Measurements from ENCODE around the gene COG5. TPM values are rescaled to one million over a fixed set of nuclear protein-coding genes. Genes with fewer than 3 reads are reported as not detected.

Gene COG5
- total RNA-seq, 1 experiment from 2014 or later = 20.2 TPM

GRCh38 chr7:107267138-107267537 is 296.6 kb downstream of the COG5 start:
- H3K4me1 ChIP-seq (ENCODE audit: insufficient read depth, low read length) = no peaks in the 10 kb centered on the region
- H3K4ac ChIP-seq (ENCODE audit: low read depth, low read length) = no peak overlapping the region
- no peaks in the 10 kb centered on the region for H3K79me1 ChIP-seq (ENCODE audit: insufficient read depth, low read depth, low read length, poor library complexity, severe bottlenecking)
- no peak for DNase-seq
- H3K36me3 Mint-ChIP-seq (ENCODE audit: insufficient read depth in 1 of 3, low read depth in 3 of 3) = peaks cover 0 to 11% (median 0%) of the 10 kb centered on the region in 3 experiments; a peak in 3 of 7 replicates
- no peak overlapping the region for H3K27ac ChIP-seq (ENCODE audit: insufficient read length, low read depth, low read length)
- TF ChIP-seq CTCF (conservative IDR thresholded peaks at IDR 0.05) = no peak
- H3K9ac ChIP-seq (ENCODE audit: extremely low read depth, insufficient read length, low read length) = no peak overlapping the region
- H3K27me3 ChIP-seq (ENCODE audit: insufficient read depth, low read length) = no peaks in the 10 kb centered on the region
- H3K79me2 ChIP-seq (ENCODE audit: insufficient read depth, low read length) = no peaks in the 10 kb centered on the region
- H3K4me2 ChIP-seq (ENCODE audit: insufficient read depth, insufficient read length, low read length) = no peak overlapping the region
- no peaks in the 10 kb centered on the region for H3K4me1 Mint-ChIP-seq
- no peak overlapping the region for H3K56ac ChIP-seq (ENCODE audit: insufficient read length, low read depth, low read length)
- no peaks in the 10 kb centered on the region for H3K9me3 ChIP-seq (ENCODE audit: control insufficient read depth, low read depth, low read length)
- H2AFZ ChIP-seq (ENCODE audit: low read length) = no peak overlapping the region
- H3K18ac ChIP-seq (ENCODE audit: insufficient read length, low read depth, low read length) = no peak overlapping the region
- no peak overlapping the region for H2AK5ac ChIP-seq (ENCODE audit: insufficient read length, low read length)
- no CpG with 5 or more reads among the region's 1 CpG for WGBS (ENCODE audit: extremely low coverage, insufficient read length, low lambda C conversion rate)
- no peak overlapping the region for H2BK20ac ChIP-seq (ENCODE audit: low read depth, low read length, poor library complexity, severe bottlenecking)
- H2BK5ac ChIP-seq (ENCODE audit: insufficient read length, low read length) = no peak overlapping the region
- no peak overlapping the region; a peak in 1 of 7 replicates for H3K27ac Mint-ChIP-seq
- H4K8ac ChIP-seq (replicated peaks; ENCODE audit: insufficient read length, low read depth, low read length) = no peak overlapping the region
- H4K20me1 ChIP-seq (ENCODE audit: control insufficient read depth, insufficient read depth, insufficient read length) = no peaks in the 10 kb centered on the region
- H3K27me3 Mint-ChIP-seq (ENCODE audit: low read depth) = no peaks in the 10 kb centered on the region
- no peak overlapping the region for H4K91ac ChIP-seq (ENCODE audit: insufficient read length, low read depth, low read length)
- no peak overlapping the region for H3T11ph ChIP-seq (ENCODE audit: low read length)
- no peak overlapping the region for H3K14ac ChIP-seq (ENCODE audit: insufficient read depth, low read length)
- H2BK120ac ChIP-seq (ENCODE audit: low read depth, low read length, poor library complexity, severe bottlenecking) = no peak overlapping the region
- no peak overlapping the region for H2BK15ac ChIP-seq (ENCODE audit: low read depth, low read length)
- no peaks in the 10 kb centered on the region for H3K9me3 Mint-ChIP-seq
- H4K5ac ChIP-seq (ENCODE audit: insufficient read length, low read depth, low read length) = no peak overlapping the region
- no peak overlapping the region for H3K23ac ChIP-seq (ENCODE audit: insufficient read length, low read depth, low read length)
- no peaks in the 10 kb centered on the region for H3K23me2 ChIP-seq (ENCODE audit: insufficient read length, low read depth, low read length, poor library complexity, severe bottlenecking)
- no peak overlapping the region for H2BK12ac ChIP-seq (ENCODE audit: insufficient read length, low read depth, low read length)
- H3K4me3 Mint-ChIP-seq = no peak overlapping the region

Data from H9 (cell line).